Mesenteric fat pad (tissue), 1 donor: Measurements from ENCODE around the gene ACSS1. TPM values are rescaled to one million over a fixed set of nuclear protein-coding genes. Genes with fewer than 3 reads are reported as not detected.

ENCODE experiments used
- DNase-seq: peaks from one replicate; pipeline ENCODE4 v3.0.0-alpha.2; 2020; ENCODE audit warnings: low spot score
- long read RNA-seq: library from polyadenylated mRNA; unstranded; transcript quantifications from one replicate; pipeline ENCODE4 v2.0.0, GENCODE V29; 2020
- total RNA-seq: library from RNA; stranded (reverse); fragmentation: NEBNext Ultra II Directional; extraction: Animal tissue kit (Norgen Biotek cat#: 25700); gene quantifications from one replicate; pipeline ENCODE4 v1.2.1, GENCODE V29; 2021
- donor health status: DM: yes; HTN: yes; CAD: no.

ACSS1 gene
- 14.3 TPM for total RNA-seq
- long read RNA-seq, full-length matches to known transcripts, result 3 of 13 reads
- long read RNA-seq, partial matches to known transcripts, result 7 of 13 reads
- long read RNA-seq, other reads (novel, unspliced or antisense), result 3 of 13 reads

- no peak for DNase-seq
Observed at GRCh38 chr20:25058051-25058846, at the start of gene ACSS1. TSS of gene ACSS1 (minus strand) at chr20:25058139. CDS start at chr20:25058102, 37 bp downstream.

DNA sequence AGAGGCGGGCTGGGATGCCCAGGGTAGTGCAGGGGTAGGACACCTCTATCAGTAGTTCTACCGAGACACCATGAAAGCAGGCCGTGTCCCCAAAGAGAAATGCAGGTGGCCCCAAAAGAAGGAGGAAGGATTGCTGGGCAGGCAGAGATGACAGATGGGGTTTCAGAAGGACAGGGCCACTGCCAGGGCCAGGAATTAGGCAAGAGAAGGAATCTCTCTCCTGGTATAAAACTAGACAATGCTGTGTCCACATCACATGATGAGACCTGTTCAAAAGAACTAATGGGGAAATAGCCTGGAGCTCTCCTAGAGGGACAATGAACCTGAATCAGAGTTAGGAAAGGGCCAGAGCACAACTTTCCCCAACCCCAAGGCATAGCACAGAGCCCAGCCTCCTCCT lies 45.6 kb upstream of the ACSS1 start:
- DNase-seq, result no peak

- DNase-seq, result no peak
Observed at GRCh38 chr20:25100914-25101313, 43.0 kb upstream of the ACSS1 start.

DNA sequence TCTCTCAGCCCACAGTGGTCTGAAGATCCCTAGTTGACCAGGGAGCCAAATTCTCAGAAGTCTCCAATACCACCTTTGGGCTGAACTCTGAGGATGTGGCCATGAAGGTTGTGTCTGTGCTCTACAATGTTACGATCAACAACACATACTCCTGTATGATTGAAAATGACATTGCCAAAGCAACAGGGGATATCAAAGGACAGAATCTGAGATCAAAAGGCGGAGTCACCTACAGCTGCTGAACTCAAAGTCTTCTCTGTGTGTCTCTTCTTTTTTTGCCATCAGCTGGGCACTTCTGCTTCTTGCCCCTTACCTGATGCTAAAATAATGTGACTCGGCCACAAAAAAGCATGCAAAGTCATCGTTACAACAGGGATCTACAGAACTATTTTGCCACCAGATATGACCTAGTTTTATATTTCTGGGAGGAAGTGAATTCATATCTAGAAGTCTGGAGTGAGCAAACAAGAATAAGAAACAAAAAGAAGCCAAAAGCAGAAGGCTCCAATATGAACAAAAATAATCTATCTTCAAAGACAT lies 41.7 kb upstream of the ACSS1 start:
- no peak for DNase-seq

GRCh38 chr20:25097498-25097897 lies 39.6 kb upstream of the ACSS1 start:
- no peak for DNase-seq

DNA sequence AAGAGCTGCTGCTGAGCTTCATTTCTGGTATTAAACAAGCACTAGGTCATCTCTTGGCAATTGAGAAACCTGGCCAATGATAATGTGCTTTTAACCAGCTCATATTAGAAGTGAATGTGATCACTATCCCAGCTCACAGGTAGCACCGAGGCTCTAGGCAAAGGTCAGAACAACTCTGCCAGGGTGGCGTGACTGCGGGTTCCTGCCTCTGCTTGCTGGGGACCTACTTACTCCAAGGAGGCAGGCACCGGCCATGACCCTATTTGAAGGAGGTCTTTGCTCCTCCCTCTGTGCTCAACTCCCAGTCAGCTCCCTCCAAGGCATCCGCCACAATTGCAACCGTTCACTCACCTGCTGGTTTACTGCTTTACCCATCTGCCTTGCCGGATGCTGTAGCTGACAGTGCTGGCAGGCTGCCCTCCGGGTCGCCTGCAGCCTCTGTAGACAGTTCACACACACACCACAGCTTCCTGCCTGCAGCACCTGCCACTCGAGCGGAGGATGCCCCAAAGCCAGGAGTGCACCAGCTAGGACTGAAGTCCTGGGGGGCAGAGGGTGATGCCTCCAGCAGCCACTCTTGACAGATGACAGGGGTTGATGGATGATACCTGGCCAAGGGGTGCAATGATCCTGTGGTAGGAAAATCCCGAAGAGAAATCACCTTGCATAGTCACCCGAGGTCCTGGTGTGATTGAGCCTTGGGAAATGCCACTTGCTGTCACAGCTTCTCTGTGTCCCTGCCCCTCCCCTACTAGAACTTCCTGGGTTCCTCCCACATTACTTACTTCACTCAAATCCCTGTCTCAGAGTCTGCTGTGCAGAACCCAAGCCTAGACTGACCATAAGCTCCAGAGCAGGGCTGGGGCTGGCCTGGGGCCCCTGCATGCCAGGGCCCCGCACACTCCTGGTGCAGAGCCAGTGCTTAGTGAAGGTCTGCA lies 32.8 kb upstream of the ACSS1 start:
- DNase-seq, result no peak

- DNase-seq, result no peak
Observed at GRCh38 chr20:25089662-25090061, 31.7 kb upstream of the ACSS1 start.

GRCh38 chr20:25089096-25089495 lies 31.2 kb upstream of the ACSS1 start:
- DNase-seq, result no peak

GRCh38 chr20:25088267-25088666 lies 30.3 kb upstream of the ACSS1 start:
- no peak for DNase-seq

DNA sequence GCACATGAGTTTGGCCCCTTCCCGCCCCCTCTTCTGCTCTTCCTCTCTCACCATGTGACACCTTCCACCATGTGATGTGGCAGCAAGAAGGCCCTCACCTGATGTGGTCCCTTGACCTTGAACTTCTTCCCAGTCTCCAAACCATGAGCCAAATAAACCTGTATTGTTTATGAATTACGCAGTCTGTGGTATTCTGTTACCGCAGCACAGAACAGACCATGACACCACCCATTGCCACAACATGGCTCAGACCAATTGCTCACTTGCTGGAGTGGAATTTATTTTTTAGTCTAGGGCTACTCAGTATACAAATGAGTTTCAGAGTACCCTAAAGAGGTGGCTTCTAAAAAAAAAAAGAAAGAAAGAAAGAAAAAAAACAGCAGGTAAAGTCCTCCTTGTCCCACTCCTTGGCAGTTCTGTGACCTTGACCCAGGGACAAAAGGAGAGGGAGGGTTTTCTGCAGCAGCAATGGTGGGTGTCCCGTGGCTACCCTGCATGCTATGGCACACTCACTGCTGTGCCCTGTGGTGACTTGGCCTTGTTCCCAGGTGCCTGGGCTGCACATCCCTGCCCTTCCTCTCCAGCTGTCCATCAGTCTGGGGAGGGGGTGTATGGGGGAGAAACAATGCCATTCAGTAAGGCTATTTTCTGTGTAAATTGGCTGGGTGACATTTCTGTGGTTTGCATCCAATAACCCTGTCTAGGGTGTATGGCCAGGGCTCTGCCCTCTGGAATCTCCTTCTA lies 29.4 kb upstream of the ACSS1 start:
- no peak for DNase-seq

DNA sequence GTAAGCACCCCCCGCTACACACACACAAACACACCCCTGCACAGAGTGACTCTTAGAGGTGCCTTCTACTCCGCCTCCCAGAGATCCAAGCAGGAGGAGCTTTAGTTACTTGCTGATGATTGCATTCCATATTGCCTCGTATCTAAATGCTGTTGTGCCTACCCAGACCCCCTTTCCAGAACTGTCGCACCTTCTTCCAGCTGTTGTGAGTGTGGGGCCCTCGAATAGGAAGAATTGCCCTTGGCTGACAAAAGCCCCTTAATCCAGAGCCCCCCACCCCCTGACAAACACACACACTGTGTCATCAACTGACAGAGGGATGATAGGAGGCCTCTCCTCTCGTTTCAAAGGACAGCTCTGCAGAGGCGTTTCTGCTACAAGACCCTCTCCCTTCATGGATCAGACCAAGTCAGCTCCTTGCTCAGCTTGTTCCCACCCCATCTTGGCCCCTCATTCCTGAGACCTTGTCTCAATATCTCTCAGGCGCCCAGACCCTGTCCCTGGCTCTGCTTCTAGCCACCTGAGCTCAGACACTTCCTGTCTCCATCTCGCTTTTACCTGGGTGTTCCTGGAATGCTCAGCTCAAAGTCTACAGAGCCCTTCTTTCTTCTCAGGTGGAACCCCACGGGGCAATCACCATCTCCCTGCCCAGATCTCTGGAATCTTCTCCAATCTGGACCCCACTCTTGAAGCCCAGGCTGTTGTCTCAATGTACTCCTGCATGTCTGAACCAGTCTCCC lies 28.0 kb upstream of the ACSS1 start:
- no peak for DNase-seq

GRCh38 chr20:25084626-25085187 lies 26.8 kb upstream of the ACSS1 start:
- DNase-seq, result no peak

- peak; percentile 81 for DNase-seq
Observed at GRCh38 chr20:25083773-25084625, 26.1 kb upstream of the ACSS1 start.

DNA sequence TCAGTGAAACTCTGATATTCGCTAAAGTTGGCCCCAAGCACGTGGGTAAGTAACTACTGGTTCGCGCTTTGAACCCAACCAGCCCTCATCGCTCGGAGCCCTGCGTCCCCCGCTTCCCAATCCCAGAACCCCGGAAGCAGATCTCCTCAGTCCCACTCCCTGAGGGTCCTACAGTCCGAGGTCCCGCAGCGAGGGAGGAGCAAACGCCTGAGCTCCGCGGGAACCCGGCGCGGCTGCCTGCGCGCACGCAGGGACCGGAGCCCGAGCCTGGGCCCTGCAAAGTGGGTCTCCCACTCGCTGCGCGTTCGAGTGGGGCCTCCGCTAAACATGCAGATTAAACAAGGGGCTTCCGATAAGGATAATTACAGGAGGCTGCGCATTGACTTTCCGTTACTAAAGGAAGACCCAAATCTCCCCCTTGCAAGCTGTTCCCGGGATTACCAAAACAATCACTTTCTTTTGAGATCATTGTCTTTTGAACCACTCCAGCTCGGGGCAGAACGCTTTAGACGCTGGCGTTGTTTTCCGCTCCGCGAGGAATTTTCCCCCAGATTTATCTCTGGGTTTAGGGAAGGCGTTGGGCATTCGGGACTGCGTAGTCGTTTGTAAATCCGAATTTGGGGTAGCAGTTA lies 25.3 kb upstream of the ACSS1 start:
- peak; percentile 57 for DNase-seq

GRCh38 chr20:25082498-25082873 lies 24.5 kb upstream of the ACSS1 start:
- DNase-seq, result peak; percentile 51

GRCh38 chr20:25081730-25082497 lies 24.0 kb upstream of the ACSS1 start, which contains the start of gene VSX1:
TSS of gene VSX1 (minus strand) at chr20:25082141. CDS start at chr20:25082096, 45 bp downstream.
- peak; percentile 73 for DNase-seq

DNA sequence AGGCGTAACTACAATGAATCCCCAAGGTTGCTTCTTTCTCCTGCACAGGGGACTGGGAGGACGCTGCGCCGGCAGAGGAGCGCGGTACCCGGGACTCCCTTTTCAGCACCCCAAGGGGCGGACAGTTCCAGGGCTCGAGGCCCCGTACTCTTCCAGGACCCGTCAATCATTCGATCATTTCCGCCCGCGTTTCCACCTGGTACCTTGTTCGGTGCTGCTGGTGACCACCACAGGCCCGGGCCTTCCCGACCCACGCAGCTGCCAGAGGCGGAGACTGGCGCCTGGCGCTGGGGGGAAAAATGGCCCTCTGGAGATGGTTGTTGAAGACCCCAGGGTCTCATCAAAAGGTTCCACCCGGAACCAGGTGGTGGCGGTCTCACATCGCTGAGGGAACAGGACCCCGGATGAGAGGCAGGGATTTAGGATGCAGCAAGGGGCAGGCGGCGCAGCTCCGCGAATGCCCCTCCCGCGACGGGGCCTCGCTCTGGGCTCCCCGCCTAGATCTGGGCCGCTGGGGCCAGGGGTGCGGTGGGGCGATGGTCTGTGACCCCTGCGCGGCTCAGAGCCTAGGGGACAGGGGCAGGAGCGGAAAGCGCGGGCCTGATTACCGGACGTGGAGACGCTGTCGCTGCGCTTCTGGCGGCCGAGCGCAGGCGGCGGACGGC lies 23.3 kb upstream of the ACSS1 start:
- peak; percentile 74 for DNase-seq
